NCI-H69 (cell line): ENCODE measurements around the gene CATSPER3.

Experiments used
- DNase-seq: peaks from one replicate; lab custom pipeline; 2025; lab: John Stamatoyannopoulos, UW

Gene CATSPER3

GRCh38 chr5:134967607-134968006 lies at the start of gene CATSPER3:
CATSPER3 (plus strand) TSS chr5:134967907; CDS start chr5:134967992, 85 bp downstream.
- DNase-seq, result no peak

GRCh38 chr5:134918861-134919260 lies 48.8 kb upstream of the CATSPER3 start:
- DNase-seq, result no peak

- DNase-seq, result no peak
Observed at GRCh38 chr5:134920848-134921575, 46.7 kb upstream of the CATSPER3 start.

GRCh38 chr5:134932508-134932907 lies 35.2 kb upstream of the CATSPER3 start:
- DNase-seq, result no peak

GRCh38 chr5:134934202-134934601 lies 33.5 kb upstream of the CATSPER3 start:
- no peak for DNase-seq

- no peak for DNase-seq
Observed at GRCh38 chr5:134935711-134936602, 31.8 kb upstream of the CATSPER3 start.

- no peak for DNase-seq
Observed at GRCh38 chr5:134937526-134937925, 30.2 kb upstream of the CATSPER3 start.

DNA sequence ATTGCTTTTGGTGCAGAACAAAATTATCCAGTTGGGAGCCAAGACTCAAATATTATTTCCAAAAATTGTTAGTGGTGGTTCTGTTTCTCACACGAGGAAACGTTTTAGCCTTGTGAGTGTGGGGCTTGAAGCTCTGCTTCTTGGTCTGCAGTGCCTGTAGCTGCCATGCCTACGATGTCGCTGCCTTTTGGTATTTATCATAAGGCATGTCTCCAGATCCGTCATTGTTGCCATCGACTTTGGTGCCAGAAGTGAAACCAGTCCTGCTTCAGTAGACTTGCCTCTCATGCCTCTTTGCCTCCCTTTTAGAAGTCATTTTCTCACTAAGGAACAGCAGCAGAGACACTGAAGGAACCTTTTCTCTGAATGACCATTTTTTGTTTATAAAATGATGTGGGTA lies 29.7 kb upstream of the CATSPER3 start:
- no peak for DNase-seq

DNA sequence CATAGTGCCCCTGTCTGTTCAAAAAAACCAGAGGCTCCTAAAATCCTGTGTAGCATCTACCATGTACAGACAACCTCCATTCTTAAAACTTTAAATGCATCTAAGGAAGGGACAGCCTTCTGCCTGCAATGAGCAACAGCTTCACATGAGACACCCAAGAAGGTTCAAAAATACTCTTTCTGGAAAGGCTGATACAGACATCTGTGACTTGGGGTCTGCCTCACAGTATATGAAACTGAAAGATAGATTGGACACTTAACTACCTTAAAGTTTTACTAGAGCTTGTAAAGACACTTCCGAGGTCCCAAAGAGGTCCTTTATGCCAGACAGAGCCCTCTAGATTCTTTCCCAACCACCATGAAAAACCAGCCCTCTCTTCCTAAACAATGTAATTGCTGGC lies 28.2 kb upstream of the CATSPER3 start:
- no peak for DNase-seq

GRCh38 chr5:134943547-134943946 lies 24.2 kb upstream of the CATSPER3 start:
- DNase-seq, result no peak

DNA sequence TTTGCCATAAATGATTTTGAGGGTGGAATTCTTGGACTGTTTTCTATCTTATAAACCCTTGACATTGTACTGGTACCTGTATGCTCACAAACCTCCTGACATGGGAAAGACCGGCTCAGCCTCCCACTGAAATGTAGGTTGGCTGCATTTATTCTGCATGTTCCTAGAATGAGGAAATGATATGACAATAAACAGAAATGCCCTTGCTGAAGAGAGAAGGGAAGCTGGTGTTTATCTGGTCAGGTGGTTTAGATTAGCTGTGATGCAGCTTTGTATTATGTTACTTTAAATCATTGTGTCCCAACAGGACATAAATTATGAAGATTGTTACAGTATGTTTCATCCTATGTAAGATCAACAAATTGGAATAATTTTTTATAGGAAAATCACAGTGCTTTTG lies 23.1 kb upstream of the CATSPER3 start:
- no peak for DNase-seq

DNA sequence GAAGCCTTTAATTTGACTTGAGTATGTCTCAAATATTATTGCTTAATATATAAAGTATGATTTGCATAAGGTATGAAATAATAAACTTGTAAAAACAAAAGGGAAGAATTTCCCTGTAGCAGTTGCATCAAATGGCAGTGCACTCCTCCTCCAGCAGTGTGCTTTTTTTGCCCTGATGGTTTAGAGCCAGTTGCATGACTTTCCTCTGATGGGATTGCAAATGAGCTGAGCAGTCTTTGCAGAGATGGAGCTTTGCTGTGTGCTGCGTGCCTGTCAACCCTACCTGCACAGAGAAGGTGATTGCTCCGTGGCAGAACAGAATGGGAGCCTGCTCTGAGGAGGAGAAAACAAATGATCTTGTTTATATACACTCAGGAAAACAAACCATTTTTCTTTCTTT lies 22.7 kb upstream of the CATSPER3 start:
- no peak for DNase-seq

DNA sequence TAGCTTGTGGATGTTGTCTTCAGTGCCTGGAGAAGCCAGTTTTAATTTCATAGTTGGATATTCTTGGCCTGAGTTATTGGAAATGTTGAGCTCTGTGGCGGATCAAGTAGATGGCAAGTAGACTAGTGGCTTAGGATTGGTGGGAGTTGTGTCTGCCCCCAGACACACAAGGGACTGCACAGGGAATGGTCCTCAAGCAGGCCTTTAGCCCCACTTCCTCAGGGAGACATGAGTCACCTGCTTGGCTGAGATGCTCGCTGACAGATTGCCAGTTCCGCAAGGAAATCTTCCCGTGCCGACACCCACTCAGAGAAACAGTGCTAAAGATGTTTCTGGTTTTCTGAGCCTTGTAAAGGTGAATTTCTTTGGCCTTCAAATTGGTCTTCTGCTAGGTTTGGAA lies 18.8 kb upstream of the CATSPER3 start:
- no peak for DNase-seq

- DNase-seq, result no peak
Observed at GRCh38 chr5:134949316-134949715, 18.4 kb upstream of the CATSPER3 start.

DNA sequence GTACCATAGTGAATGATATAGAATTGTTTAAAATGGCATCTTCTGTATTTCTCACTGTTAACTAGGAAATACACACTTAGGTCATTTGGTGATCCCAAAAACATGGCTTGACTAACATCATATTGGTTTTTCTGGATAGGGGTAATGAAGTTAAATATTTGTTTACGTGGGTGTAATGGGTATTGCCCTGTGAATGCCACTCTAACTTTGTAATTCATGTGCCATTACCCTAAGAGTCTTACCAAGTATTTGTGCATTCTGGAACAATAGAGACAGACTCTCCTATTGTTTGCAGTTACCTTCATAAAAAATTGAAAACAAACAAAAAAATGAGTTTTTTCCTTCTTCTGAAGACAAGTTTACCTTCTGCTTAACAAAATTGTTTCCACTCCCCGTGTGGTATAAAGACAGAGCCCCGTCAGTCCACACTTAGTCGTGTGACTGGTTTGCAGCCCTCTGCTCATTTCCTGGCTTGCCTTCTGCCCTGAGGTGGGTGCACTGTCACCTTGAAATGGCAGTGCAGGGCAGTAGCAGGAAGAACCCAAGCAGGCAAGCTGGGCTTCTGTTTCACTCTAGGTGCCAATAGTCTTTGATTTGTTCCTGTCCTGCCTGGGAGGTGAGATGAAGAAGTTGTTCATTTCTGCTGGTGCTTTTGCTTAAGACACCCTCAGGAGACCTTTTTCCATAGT lies 9.6 kb upstream of the CATSPER3 start:
- no peak for DNase-seq

GRCh38 chr5:134958755-134959154 lies 9.0 kb upstream of the CATSPER3 start:
- DNase-seq, result no peak

DNA sequence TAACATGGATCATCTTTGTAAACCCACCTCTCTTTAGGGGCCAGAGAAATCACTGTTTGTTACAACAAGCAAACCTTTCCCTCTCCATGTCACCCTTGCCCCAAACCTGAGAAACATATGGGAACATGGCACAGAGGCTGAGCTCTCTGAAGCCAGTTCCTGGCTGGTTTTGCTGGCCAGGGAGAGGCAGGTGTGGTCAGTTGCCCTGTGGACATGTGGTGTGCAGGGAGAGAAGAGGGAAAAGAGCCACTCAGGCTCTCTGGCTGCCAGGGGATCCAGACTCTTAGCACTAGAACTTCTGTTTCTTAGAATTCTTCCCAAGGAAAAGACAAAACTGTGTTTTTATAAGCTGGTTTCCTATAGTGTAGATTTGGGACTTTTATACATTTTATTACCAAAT lies 4.6 kb upstream of the CATSPER3 start:
- no peak for DNase-seq

- DNase-seq, result no peak
Observed at GRCh38 chr5:134964359-134965270, 3.1 kb upstream of the CATSPER3 start.

DNA sequence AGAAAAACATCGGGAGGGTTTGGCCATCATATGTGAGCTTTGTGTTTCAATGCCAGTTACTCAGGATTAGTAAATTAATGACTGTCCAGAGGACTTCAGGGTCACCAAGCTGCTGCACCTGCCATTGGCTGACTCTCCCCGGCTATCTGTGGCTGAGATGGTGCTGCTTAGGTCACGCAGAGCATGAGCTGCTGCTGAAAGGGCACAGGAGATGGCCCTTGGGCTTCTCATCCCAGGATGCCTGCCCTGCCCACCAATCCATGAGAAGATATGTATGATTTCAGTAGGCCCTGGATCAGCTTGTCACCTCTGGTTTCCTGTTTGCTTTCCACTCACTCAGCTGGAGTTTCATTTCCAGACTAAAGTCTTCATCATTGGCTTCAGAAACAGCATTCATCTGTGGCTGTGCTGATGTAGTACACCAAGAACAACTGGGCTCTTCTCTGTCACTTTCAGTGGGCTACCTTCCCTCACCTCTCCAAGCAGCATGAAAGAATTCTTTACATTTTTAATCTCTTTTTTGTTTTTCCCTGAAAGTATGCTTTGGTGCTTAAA lies 2.4 kb upstream of the CATSPER3 start:
- DNase-seq, result no peak

DNA sequence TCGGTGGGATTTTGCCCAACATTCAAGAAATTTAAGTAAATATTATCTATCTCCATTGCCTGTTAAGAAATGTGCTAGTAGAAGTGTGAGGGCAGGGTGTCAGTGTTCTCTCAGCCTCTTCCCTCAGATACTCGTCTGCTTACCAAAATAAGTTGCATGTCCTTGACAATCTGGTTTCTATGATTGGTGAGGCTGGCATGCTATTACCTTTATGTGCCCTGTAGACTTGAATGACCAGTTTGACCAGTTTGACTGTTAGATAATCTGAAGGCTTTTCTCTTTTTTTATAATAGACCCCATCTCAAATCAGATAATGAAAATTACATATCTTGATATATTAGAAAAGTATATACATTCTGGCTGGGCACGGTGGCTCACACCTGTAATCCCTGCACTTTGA lies 348 bp downstream of the CATSPER3 start:
- DNase-seq, result no peak

GRCh38 chr5:134969166-134969565 lies 1.5 kb downstream of the CATSPER3 start:
- no peak for DNase-seq
